Endothelial cell of umbilical vein (primary cell): Measurements from ENCODE around the gene TREX2. TPM values are rescaled to one million over a fixed set of nuclear protein-coding genes. Genes with fewer than 3 reads are reported as not detected.

Experiments used
- BruUV-seq: library from RNA; stranded (reverse); fragments of 400-500 nt; replicated peaks from 2 replicates; lab custom pipeline; 2021; lab: Mats Ljungman, UMichigan
- CTCF ChIA-PET: fragments of 300-600, 350-600 bp; sonication (Branson Sonifier 250); formaldehyde crosslinking; loops from one replicate; lab custom pipeline; 2021; ENCODE audit warnings: antibody characterized with exemption, inconsistent platforms; lab: Charles Lee
- POLR2A ChIA-PET: fragments of 300-600, 350-600 bp; sonication (Branson Sonifier 250); formaldehyde crosslinking; loops from one replicate; lab custom pipeline; 2021; ENCODE audit warnings: antibody characterized with exemption, inconsistent platforms; lab: Charles Lee
- DNase-seq: peaks from one replicate; pipeline ENCODE4 v3.0.0-alpha.2; 2011; ENCODE audit warnings: low read depth, low spot score
- FAIRE-seq: peaks from 2 replicates; lab custom pipeline; 2011; peaks lifted over from hg19 to GRCh38; lab: Jason Lieb, UNC
- H2AFZ ChIP-seq: 2 replicates; pipeline ENCODE4 v1.6.0; 2012; ENCODE audit warnings: low read depth, low read length, control low read depth, inconsistent platforms
- H3K27ac ChIP-seq: 2 replicates; pipeline ENCODE4 v1.5.1; 2011; ENCODE audit warnings: low read depth, mild to moderate bottlenecking, control low read depth, low read length, moderate library complexity; ENCODE audit not compliant: insufficient read depth
- H3K27me3 ChIP-seq, 2 experiments: 2 replicates each; pipeline versions ENCODE4 v1.6.0 to v1.6.1; 2011; ENCODE audit warnings: low read length in 2 of 2, mixed read lengths in 1 of 2; ENCODE audit not compliant: control insufficient read depth in 2 of 2, insufficient read depth in 2 of 2
- H3K36me3 ChIP-seq, 2 experiments: 2 replicates in 1 of 2; 3 replicates in 1 of 2; pipeline ENCODE4 v1.5.1; 2011; ENCODE audit warnings: low read length in 2 of 2, mild to moderate bottlenecking in 1 of 2, moderate library complexity in 1 of 2; ENCODE audit not compliant: control insufficient read depth in 2 of 2, insufficient read depth in 2 of 2; ENCODE audit errors: extremely low read depth in 1 of 2
- H3K4me1 ChIP-seq: 3 replicates; pipeline ENCODE4 v1.5.1; 2011; ENCODE audit warnings: mild to moderate bottlenecking, low read length; ENCODE audit not compliant: control insufficient read depth, insufficient read depth; ENCODE audit errors: extremely low read depth
- H3K4me2 ChIP-seq: 2 replicates; pipeline ENCODE4 v1.6.1; 2011; ENCODE audit warnings: low read length, control low read depth, mixed read lengths; ENCODE audit not compliant: insufficient read depth
- H3K4me3 ChIP-seq, 3 experiments: fragments of 200-600 bp in 1 of 3; sonication (generic), shearing (Covaris generic) in 1 of 3; replicated peaks in 1 of 3; 2 replicates each; pipeline ENCODE4 v1.5.1; 2011 to 2016; ENCODE audit warnings: control low read depth in 3 of 3, low read length in 3 of 3, mild to moderate bottlenecking in 2 of 3, inconsistent platforms in 1 of 3, low read depth in 1 of 3, moderate library complexity in 1 of 3; ENCODE audit not compliant: insufficient read depth in 1 of 3
- H3K79me2 ChIP-seq: 2 replicates; pipeline ENCODE4 v1.6.0; 2012; ENCODE audit warnings: low read length, inconsistent platforms; ENCODE audit not compliant: control insufficient read depth, insufficient read depth
- H3K9ac ChIP-seq: replicated peaks from 2 replicates; pipeline ENCODE3; 2011; ENCODE audit warnings: low read length, control low read depth; ENCODE audit not compliant: insufficient read depth; ENCODE audit errors: extremely low read depth
- H3K9me1 ChIP-seq: replicated peaks from 3 replicates; pipeline ENCODE4 v1.6.0; 2011; ENCODE audit warnings: mild to moderate bottlenecking, low read length; ENCODE audit not compliant: control insufficient read depth, insufficient read depth; ENCODE audit errors: extremely low read depth
- H3K9me3 ChIP-seq: replicated peaks from 2 replicates; pipeline ENCODE4 v1.5.1; 2012; ENCODE audit warnings: low read length, inconsistent platforms; ENCODE audit not compliant: control insufficient read depth, insufficient read depth
- H4K20me1 ChIP-seq: replicated peaks from 2 replicates; pipeline ENCODE3; 2011; ENCODE audit warnings: mild to moderate bottlenecking, low read length; ENCODE audit not compliant: control insufficient read depth, insufficient read depth; ENCODE audit errors: extremely low read depth
- CTCF ChIP-seq, 2 donors: IDR thresholded peaks; 1 replicate in 1 of 2; 2 replicates in 1 of 2; pipeline ENCODE4 v1.5.1; 2011; ENCODE audit warnings: low read length in 2 of 2, mild to moderate bottlenecking in 2 of 2, moderate library complexity in 2 of 2, control low read depth in 1 of 2, inconsistent platforms in 1 of 2, low read depth in 1 of 2; ENCODE audit not compliant: insufficient read depth in 1 of 2; ENCODE audit errors: extremely low read depth in 1 of 2
- EZH2 ChIP-seq: IDR thresholded peaks from 2 replicates; pipeline ENCODE4 v1.6.1; 2012; ENCODE audit warnings: borderline replicate concordance, low read depth, mild to moderate bottlenecking, moderate library complexity, low read length, inconsistent platforms; ENCODE audit not compliant: severe bottlenecking
- FOS ChIP-seq: IDR thresholded peaks from 2 replicates; pipeline ENCODE4 v1.6.1; 2011; ENCODE audit warnings: mild to moderate bottlenecking, low read length, moderate library complexity, borderline replicate concordance; ENCODE audit not compliant: insufficient read depth
- GATA2 ChIP-seq: IDR thresholded peaks from 2 replicates; pipeline ENCODE4 v1.7.0; 2011; ENCODE audit warnings: low read depth, mild to moderate bottlenecking, moderate library complexity, mixed read lengths, low read length; ENCODE audit not compliant: insufficient read length, insufficient read depth
- JUN ChIP-seq: IDR thresholded peaks from 2 replicates; pipeline ENCODE4 v1.6.1; 2011; ENCODE audit warnings: borderline replicate concordance, low read depth; ENCODE audit not compliant: insufficient read length, insufficient read depth
- MAX ChIP-seq: IDR thresholded peaks from 2 replicates; pipeline ENCODE4 v1.6.1; 2011; ENCODE audit not compliant: insufficient read depth, insufficient read length
- MYC ChIP-seq: IDR thresholded peaks from one replicate; pipeline ENCODE4 v1.6.1; 2011; ENCODE audit warnings: mild to moderate bottlenecking, low read depth, low read length
- POLR2A ChIP-seq: IDR thresholded peaks from 2 replicates; pipeline ENCODE4 v1.6.1; 2012; ENCODE audit warnings: low read depth, mild to moderate bottlenecking, control low read depth, low read length
- POLR2AphosphoS5 ChIP-seq: IDR thresholded peaks from 2 replicates; pipeline ENCODE4 v1.6.1; 2012; ENCODE audit warnings: low read depth, mild to moderate bottlenecking, control low read depth, low read length, moderate library complexity; ENCODE audit not compliant: insufficient read depth
- dilution Hi-C: fragments of 300-500 bp; cut with MboI; formaldehyde crosslinking; loops from one replicate; pipeline ENCODE4 v1.15.0; 2019; ENCODE audit warnings: low sequenced_read_pairs; ENCODE audit not compliant: extremely low pct_ligation_motif_present
- intact Hi-C: fragments of 100-400 bp; cut with micrococcal nuclease; formaldehyde crosslinking; loops from one replicate; pipeline ENCODE4 v1.10.0; 2022
- polyA plus RNA-seq, 4 experiments: library from polyadenylated mRNA; depleted of rRNA in 3 of 4; stranded (reverse) in 3 of 4; unstranded in 1 of 4; fragments of >200 nt; gene quantifications; 2 replicates each; pipeline versions ENCODE4 v1.2.1 to v1.2.3, GENCODE V29; 2011 to 2012; ENCODE audit warnings: missing spikeins in 1 of 4
- total RNA-seq: library from RNA; stranded (reverse); gene quantifications from 2 replicates; pipeline ENCODE4 v1.2.3, GENCODE V29; 2021

The TREX2 gene
- total and polyA plus RNA-seq, 2 donors (not counting 3 experiments of a cell fraction or from before 2014, with no cell fraction given), result 0.82 to 0.99 TPM

- no peaks in the 10 kb centered on the region for H4K20me1 ChIP-seq
- DNase-seq, result peak; percentile 91
- no TSS peak for BruUV-seq
- FAIRE-seq, result no peak
- ChIA-PET CTCF (interaction anchor here (1.1 to 9.4 kb wide), 4 partner anchors 9 to 27 kb away, joined by 3 to 189 read pairs (median 12); partner anchors contain the start of gene HAUS7), POLR2A (no interaction called here)
- dilution Hi-C loops (no loop called here), intact Hi-C loops (loop anchor here (1.0 kb wide), 1 partner anchor 11 kb away; no protein-coding TSS in a partner anchor)
- TF ChIP-seq JUN, result no peak
- no peak for TF ChIP-seq EZH2
- TF ChIP-seq MAX, result no peak
- no peak for TF ChIP-seq CTCF (IDR thresholded peaks at IDR 0.05; ENCODE audit: extremely low read depth in 1 of 2, insufficient read depth in 1 of 2, low read depth in 1 of 2, low read length in 2 of 2)
- peak; percentile 1 for TF ChIP-seq MYC
- peak; percentile 80 for TF ChIP-seq POLR2AphosphoS5
- no peak for TF ChIP-seq POLR2A
- TF ChIP-seq FOS, result no peak
- TF ChIP-seq GATA2, result peak; percentile 53
- no peaks in the 10 kb centered on the region for H3K9me3 ChIP-seq
- H3K36me3 ChIP-seq, result no peaks in the 10 kb centered on the region
- peak overlapping the region; percentile 36 for H2AFZ ChIP-seq
- no peaks in the 10 kb centered on the region for H3K79me2 ChIP-seq
- H3K27ac ChIP-seq, result peak overlapping the region; percentile 80
- peak overlapping the region; percentile 21 for H3K4me2 ChIP-seq
- peak overlapping the region; percentile 63 for H3K9ac ChIP-seq
- H3K4me3 ChIP-seq, result no peak overlapping the region
- H3K27me3 ChIP-seq, result no peaks in the 10 kb centered on the region
- H3K4me1 ChIP-seq, result peaks cover 47% of the 10 kb centered on the region
- H3K9me1 ChIP-seq, result no peaks in the 10 kb centered on the region
Measured at GRCh38 chrX:153488231-153488914, 42.5 kb upstream of the TREX2 start.
